ENCODE results near the gene VAMP3. TPM values are rescaled to one million over a fixed set of nuclear protein-coding genes. Genes with fewer than 3 reads are reported as not detected.
"Not testable (repeated sequence)": the region's sequence is repeated elsewhere in the genome, so short reads cannot be mapped to it uniquely, and the experiment has no call there.

The VAMP3 gene
- total RNA-seq, 3 donors from 2014 or later = 75.7 to 167 (median 81.2) TPM

DNA sequence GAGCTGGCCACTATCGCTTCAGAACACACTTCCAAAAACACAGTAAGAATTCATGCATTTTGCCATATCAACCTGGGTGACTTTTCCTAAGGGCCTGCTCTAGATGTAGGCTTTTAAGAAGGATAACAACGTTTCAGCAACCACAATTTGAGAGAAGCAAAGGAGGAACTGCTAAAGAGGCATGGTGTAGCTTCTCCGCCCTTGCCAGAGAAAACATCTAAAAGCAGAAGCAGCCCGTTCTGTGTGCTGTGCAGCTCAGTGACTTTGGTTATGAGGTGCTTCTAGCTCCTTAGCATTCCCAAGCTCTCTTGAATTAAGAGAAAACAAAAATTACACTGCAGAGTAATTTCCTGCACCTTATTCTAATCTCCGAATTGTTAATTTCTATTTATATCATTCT is 15.7 kb downstream of the VAMP3 start:
- intact Hi-C loops (cut with DNase I; ENCODE audit: low total_unique reads) = no loop called here
- Histone ChIP-seq H3K9me3 (peaks cover 8 to 11% of the 10 kb centered on the region in 2 donors), H3K4me3 (no peak overlapping the region), H3K36me3 (peaks cover 4% of the 10 kb centered on the region), H3K27ac (no peak overlapping the region), H3K27me3 (no peaks in the 10 kb centered on the region), H3K4me1 (peaks cover 0 to 5% of the 10 kb centered on the region in 2 donors)
- DNase-seq (ENCODE audit: low spot score in 2 of 2) = no peak
- TF ChIP-seq POLR2AphosphoS5 (IDR thresholded peaks at IDR 0.05) (no peak), CTCF (IDR thresholded peaks at IDR 0.05) (no peak), POLR2A (IDR thresholded peaks at IDR 0.05) (no peak)

DNA sequence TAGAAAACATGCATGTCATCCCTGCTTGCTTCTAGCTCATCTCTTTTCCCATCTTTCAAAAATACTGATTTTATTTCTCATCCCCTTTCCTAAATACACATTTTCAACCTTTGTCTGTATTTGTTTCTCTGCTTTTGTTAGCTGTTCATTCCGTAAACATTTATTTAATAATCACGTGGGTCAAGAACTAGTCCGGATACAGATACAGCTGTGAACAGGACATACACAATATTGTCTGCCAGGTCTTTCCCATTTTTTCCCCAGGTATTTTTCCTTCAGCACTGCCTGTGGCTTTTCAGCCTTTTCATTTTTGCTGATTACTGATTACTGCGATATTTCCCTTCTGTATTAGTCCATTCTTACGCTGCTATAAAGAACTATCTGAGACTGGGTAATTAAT is 18.7 kb downstream of the VAMP3 start:
- no peak for TF ChIP-seq POLR2A (IDR thresholded peaks at IDR 0.05)
- TF ChIP-seq CTCF (IDR thresholded peaks at IDR 0.05) = no peak
- TF ChIP-seq POLR2AphosphoS5 (IDR thresholded peaks at IDR 0.05) = no peak
- peaks cover 8 to 11% of the 10 kb centered on the region in 2 donors for H3K9me3 ChIP-seq
- H3K4me3 ChIP-seq = no peak overlapping the region
- H3K27ac ChIP-seq = no peak overlapping the region
- intact Hi-C loops (cut with DNase I; ENCODE audit: low total_unique reads) = no loop called here
- no peaks in the 10 kb centered on the region for H3K27me3 ChIP-seq
- peaks cover 4% of the 10 kb centered on the region for H3K36me3 ChIP-seq
- no peak for DNase-seq (ENCODE audit: low spot score in 2 of 2)
- peaks cover 0 to under 1% of the 10 kb centered on the region in 2 donors for H3K4me1 ChIP-seq

DNA sequence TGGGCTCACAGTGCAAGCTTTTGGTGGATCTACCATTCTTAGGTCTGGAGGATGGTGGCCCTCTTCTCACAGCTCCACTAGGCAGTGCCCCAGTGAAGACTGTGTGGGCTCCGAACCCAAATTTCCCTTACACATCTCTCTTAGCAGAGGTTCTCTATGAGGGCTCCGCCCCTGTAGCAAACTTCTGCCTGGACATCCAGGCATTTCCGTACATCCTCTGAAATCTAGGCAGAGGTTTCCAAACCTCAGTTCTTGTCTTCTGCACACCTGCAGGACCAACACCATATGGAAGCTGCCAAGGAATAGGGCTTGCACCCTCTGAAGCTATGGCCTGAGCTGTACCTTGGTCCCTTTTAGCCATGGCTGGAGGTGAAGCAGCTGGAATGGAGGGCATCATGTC is 19.9 kb downstream of the VAMP3 start:
- H3K36me3 ChIP-seq; intact Hi-C loops (cut with DNase I; ENCODE audit: low total_unique reads); H3K4me1 ChIP-seq; DNase-seq (ENCODE audit: low spot score in 2 of 2); H3K4me3 ChIP-seq; H3K27me3 ChIP-seq; H3K27ac ChIP-seq: not testable (repeated sequence)
- peaks cover 8 to 11% of the 10 kb centered on the region in 2 donors for H3K9me3 ChIP-seq

- Histone ChIP-seq H3K36me3 (peaks cover 4% of the 10 kb centered on the region), H3K4me3 (no peak overlapping the region), H3K9me3 (peaks cover 8 to 9% of the 10 kb centered on the region in 2 donors), H3K27ac (no peak overlapping the region), H3K4me1 (no peaks in the 10 kb centered on the region), H3K27me3 (no peaks in the 10 kb centered on the region)
- intact Hi-C loops (cut with DNase I; ENCODE audit: low total_unique reads) = no loop called here
- no peak for TF ChIP-seq POLR2A (IDR thresholded peaks at IDR 0.05)
- TF ChIP-seq POLR2AphosphoS5 (IDR thresholded peaks at IDR 0.05) = no peak
- TF ChIP-seq CTCF (IDR thresholded peaks at IDR 0.05) = no peak
- DNase-seq (ENCODE audit: low spot score in 2 of 2) = no peak
Observed at GRCh38 chr1:7795406-7795805, 24.3 kb downstream of the VAMP3 start.

GRCh38 chr1:7805460-7805859 is 34.4 kb downstream of the VAMP3 start:
- Histone ChIP-seq H3K27me3 (no peaks in the 10 kb centered on the region), H3K36me3 (peaks cover 6% of the 10 kb centered on the region), H3K4me3 (no peak overlapping the region), H3K4me1 (no peaks in the 10 kb centered on the region), H3K9me3 (no peaks in the 10 kb centered on the region), H3K27ac (no peak overlapping the region)
- TF ChIP-seq CTCF (IDR thresholded peaks at IDR 0.05) (no peak), POLR2A (IDR thresholded peaks at IDR 0.05) (no peak), POLR2AphosphoS5 (IDR thresholded peaks at IDR 0.05) (no peak)
- DNase-seq (ENCODE audit: low spot score in 2 of 2) = no peak
- intact Hi-C loops (cut with DNase I; ENCODE audit: low total_unique reads) = no loop called here

GRCh38 chr1:7808253-7808844 is 37.3 kb downstream of the VAMP3 start:
- Histone ChIP-seq H3K27me3 (no peaks in the 10 kb centered on the region), H3K9me3 (peaks cover 0 to 3% of the 10 kb centered on the region in 2 donors), H3K27ac (no peak overlapping the region), H3K36me3 (peaks cover 8% of the 10 kb centered on the region), H3K4me1 (no peaks in the 10 kb centered on the region), H3K4me3 (no peak overlapping the region)
- intact Hi-C loops (cut with DNase I; ENCODE audit: low total_unique reads) = no loop called here
- no peak for DNase-seq (ENCODE audit: low spot score in 2 of 2)
- TF ChIP-seq CTCF (IDR thresholded peaks at IDR 0.05) (peak in 2 of 3 donors; percentile 17 to 26), POLR2A (IDR thresholded peaks at IDR 0.05) (no peak), POLR2AphosphoS5 (IDR thresholded peaks at IDR 0.05) (no peak)
